Measurements from ENCODE around the gene MOBP.

- TF ChIP-seq POLR2A (IDR thresholded peaks at IDR 0.05) (no peak), CTCF (IDR thresholded peaks at IDR 0.05) (no peak)
These were observed 33.8 kb upstream of the MOBP start for GRCh38 chr3:39433642-39434041.

All from Peyer's patch (tissue), 4 donors.